A204.1 (cell line): ENCODE results near the gene GFOD1.

Experiments
- FAIRE-seq: peaks from 2 replicates; lab custom pipeline; 2012; peaks lifted over from hg19 to GRCh38; lab: Jason Lieb, UNC

GFOD1 gene

DNA sequence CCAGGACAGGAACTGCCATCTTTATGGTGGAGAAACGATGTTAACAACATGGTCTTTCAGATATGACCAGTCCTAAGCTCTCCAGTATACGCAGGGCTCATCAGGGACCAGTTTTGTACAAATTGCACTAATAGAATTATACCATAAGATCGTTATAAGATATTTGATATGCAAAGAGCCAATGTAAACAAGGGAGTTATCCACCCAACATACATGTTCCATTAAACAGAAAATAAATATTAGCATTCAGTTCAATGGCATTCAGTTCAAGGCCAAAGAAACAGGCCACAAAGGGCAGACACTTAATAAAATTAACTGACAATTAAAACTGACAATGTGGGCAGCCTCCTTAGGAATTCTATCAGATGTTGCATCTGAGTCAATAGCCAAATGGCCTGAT, 2.6 kb downstream of the GFOD1 start:
- FAIRE-seq, result no peak

GRCh38 chr6:13484138-13484708, 3.2 kb downstream of the GFOD1 start:
- no peak for FAIRE-seq

GRCh38 chr6:13480631-13481501, 6.5 kb downstream of the GFOD1 start:
- no peak for FAIRE-seq

DNA sequence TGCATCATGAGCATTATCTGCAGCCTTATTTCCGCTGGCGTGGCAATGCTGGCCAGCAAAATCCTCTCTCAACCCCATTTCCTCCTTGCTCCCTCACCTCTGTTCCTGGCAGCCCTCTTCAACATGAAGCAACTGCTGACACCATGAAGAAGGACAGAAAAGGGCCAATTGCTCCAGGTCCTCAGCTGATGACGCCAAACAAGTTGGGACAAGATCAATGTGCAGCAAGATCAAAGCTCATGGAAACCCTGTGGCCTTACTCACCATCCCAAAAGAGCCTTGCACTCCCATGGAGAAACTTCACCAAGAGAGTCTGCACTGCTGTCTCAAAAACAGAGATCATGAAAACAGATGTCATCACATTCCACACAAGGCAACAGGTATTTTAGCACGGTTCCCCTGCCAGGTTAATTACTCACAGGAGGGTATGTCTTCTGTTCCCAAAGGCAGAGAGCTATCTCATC, 7.4 kb downstream of the GFOD1 start:
- FAIRE-seq, result no peak

DNA sequence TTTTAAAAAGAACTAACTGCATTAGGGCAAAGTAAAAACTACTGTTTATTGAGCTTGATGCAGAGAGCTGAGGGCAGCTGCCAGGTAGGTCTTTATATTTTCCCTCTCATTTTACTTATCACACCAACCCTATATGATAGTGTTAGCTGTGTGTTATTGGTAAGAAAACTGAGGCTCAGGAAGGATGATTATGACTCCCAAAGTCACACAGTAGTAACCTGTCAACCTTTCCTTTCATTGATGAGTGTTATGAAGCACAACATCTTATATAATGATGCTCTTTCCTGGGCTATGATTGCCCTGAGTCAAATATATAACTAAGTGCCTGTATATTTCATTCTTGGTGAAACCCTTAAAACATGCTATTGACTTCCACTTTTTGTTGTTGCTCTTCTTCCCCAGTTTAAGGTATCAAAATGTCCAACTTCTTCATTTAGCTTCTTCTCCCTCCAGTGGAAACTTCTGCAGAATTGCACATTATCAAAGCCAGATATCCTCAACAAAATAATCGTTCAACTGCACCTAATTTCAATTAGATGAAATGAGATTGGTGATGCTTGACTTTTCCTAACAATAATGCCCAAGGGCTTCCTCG, 8.1 kb downstream of the GFOD1 start:
- no peak for FAIRE-seq

DNA sequence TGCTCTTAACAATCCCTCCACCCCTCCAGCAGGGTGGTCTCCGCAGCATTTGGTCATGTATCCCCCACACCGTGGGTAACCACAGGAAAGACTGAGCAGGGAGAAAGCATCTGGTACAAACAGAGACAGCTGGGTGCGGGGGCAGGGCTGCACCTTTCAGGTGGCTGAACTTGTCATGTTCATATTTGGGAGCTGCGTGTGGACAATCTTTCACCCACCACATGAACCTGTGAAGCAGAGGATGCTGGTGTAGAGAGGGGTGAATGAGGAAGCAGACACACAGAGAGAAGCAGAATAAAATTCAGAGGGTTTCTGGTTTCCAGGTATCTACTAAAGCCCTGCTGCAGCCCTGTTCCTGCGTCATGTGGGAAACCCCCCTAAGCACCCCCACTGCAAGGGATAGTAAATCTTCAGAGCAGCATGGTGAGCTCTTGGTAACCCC, 8.9 kb downstream of the GFOD1 start:
- FAIRE-seq, result no peak

- FAIRE-seq, result no peak
Measured at GRCh38 chr6:13474787-13475186, 12.6 kb downstream of the GFOD1 start.

DNA sequence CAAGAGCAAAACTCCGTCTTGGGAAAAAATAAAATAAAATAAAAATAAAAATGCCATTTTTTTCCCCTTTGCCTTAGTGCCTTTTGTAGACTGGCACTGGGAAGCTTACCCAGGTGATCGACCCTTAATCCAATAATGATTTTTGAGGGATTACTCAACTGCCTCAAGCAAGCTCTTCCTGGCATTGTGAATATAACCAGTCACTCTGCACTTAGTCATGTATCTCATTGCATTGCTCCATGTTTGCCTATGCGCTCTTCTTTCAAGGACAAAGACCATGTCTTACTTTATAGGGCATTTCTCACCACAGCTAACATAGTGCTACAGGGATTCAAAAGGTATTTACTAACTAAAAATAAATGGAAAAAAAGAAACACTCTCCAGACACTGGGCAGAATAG, 13.0 kb downstream of the GFOD1 start:
- no peak for FAIRE-seq

DNA sequence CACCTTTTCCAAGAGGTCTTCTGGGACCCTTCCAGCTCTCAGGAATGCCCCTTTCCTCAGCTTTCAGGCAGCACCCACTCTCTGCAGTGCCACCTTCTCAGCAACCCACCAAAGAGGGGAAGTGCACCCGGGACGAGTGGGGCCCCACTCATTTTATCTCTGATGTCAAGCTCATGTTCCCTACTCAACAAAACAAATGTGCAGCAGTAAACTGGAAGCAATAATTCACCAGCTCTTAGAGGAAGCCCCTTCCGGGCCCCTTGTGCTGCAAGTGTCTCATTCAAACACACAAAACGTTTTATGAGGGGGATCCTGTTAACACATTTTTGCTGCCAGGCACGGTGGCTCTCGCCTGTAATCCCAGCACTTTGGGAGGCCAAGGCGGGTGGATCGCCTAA, 13.6 kb downstream of the GFOD1 start:
- no peak for FAIRE-seq

- FAIRE-seq, result no peak
Measured at GRCh38 chr6:13472976-13473767, 14.2 kb downstream of the GFOD1 start.

DNA sequence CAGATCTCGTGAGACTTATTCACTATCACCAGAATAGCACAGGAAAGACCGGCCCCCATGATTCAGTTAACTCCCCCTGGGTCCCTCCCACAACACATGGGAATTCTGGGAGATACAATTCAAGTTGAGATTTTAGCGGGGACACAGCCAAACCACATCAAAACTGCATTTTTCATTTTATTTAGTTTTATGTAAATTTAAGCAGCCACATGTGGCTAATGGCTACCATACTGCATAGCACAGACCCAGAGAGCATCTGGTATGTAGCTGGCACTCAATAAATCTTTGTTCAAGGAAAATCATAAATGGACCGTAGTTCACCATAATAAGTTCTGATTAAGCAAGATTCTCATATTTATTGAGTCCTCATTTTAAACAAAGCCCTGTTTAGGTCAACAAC, 15.3 kb downstream of the GFOD1 start:
- FAIRE-seq, result no peak

- no peak for FAIRE-seq
Measured at GRCh38 chr6:13471184-13471583, 16.2 kb downstream of the GFOD1 start.

- no peak for FAIRE-seq
Measured at GRCh38 chr6:13470238-13471140, 16.9 kb downstream of the GFOD1 start.

GRCh38 chr6:13469693-13470092, 17.7 kb downstream of the GFOD1 start:
- no peak for FAIRE-seq

DNA sequence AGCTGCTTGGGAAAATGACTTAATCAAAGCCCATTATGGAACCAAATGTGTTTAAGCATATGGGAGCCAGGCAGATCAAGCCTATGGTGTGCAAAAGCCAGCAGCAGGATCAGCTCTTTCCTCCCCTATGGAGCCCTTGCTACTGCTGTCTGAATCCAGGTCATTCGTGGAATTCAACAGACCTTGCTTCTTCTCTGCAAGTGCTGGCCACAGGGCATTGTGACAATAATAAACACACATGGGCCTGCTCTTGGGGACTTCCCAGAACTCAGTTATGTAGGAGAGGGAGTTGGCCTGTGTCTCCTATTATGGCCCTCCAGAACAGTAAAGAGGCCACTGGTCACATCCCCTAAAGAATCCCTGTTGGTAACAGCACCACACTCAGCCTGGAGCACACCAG, 18.6 kb downstream of the GFOD1 start:
- no peak for FAIRE-seq

GRCh38 chr6:13467216-13467600, 20.2 kb downstream of the GFOD1 start:
- FAIRE-seq, result no peak

DNA sequence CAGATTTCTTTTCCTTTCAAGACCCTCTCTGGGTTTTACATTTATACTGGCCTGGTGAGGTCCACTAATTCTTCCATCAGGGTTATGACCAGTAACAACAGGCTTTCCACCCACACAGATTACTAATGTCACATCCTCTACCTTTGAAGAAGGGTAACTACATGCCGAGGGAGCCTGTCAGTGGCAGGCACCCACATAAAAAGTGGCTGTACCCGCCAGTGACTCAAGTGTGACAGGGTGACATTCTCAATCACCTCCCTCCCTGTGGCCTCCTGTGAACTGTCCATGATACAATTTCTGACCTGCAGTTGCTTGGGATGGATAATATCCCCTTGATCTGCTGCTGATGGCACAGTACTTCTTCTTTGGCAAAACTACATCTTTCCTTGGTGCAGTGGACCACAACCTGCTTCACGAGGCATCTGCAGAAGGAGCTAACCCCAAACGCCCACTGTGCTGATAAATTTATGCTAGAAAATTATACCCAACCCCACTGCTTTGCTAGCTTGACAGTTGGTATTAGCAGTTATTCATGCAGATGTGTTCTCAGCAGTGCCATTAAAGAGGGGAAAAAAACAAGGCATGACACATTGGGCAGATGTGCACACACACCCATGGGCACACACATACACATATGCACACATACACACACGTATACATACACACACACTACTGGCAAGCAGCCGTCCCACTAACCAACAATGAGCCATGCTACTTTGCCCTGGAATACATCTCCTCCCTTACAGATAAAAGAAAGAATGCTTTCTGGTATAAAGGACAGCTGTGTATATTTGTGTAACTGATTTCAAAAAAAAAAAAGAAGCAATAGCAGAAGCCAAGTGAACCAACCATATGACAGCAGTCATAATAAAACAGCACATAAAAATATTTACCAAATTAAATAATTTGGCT, 20.8 kb downstream of the GFOD1 start:
- FAIRE-seq, result no peak

- no peak for FAIRE-seq
Measured at GRCh38 chr6:13465734-13466133, 21.7 kb downstream of the GFOD1 start.

DNA sequence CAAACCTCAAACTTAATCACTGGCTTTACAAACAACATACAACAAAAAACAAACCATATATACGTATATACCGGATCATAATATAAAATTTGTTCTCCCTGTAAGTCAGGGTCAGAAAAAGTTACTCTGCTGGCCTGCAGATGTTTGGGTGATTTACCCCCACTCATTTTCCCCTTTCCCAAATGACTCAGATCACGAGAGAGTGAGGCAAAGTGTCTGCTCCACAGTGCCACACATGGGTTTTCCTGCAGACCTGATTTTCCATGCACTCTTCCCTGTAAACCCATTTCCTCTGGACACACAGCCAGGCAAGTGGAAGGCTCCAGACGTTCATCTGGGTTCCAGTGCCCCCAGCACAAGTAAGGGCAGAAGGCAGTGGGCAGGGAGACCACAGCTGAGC, 23.5 kb downstream of the GFOD1 start:
- FAIRE-seq, result no peak

DNA sequence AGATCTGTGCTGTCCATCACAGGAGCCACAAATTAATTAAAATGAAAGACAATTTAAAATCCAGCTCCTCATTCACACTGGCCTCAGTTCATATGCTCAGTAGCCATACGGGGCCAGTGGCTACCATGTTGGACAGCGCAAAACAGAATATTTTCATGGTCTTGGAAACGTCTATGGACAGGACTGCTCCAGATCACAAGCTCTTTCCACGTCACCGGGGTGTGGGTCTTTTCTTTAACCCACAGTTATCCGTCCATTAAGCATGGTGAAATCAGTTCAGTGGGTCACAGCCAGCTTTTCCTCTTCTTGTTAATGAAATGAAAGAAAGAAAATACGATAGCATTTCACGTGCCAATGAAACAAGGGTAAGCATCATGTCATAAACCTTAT, 24.1 kb downstream of the GFOD1 start:
- no peak for FAIRE-seq
